Trophoblast cell (in vitro differentiated cells and primary cell): ENCODE results near the gene NPHP4.
A peak's percentile ranks its signal among the peaks of the same experiment; 100 is the strongest.

Experiments
- DNase-seq, 2 donors: peaks; one replicate each; pipeline ENCODE4 v3.0.0-alpha.2; 2016
- H2AFZ ChIP-seq: 2 replicates; pipeline ENCODE4 v1.6.1; 2013; ENCODE audit warnings: low read length, moderate library complexity, mild to moderate bottlenecking; ENCODE audit not compliant: insufficient read depth, poor library complexity
- H2AK5ac ChIP-seq: 2 replicates; pipeline ENCODE4 v1.6.1; 2013; ENCODE audit warnings: mild to moderate bottlenecking, low read length
- H2BK120ac ChIP-seq: 2 replicates; pipeline ENCODE4 v1.6.1; 2013; ENCODE audit warnings: low read length, mild to moderate bottlenecking, moderate library complexity; ENCODE audit not compliant: insufficient read depth, poor library complexity
- H2BK12ac ChIP-seq: 2 replicates; pipeline ENCODE4 v1.6.1; 2013; ENCODE audit warnings: mild to moderate bottlenecking, low read length, moderate library complexity
- H2BK5ac ChIP-seq: 2 replicates; pipeline ENCODE4 v1.6.1; 2013; ENCODE audit warnings: low read length, low read depth, moderate library complexity, mild to moderate bottlenecking; ENCODE audit not compliant: poor library complexity
- H3K14ac ChIP-seq: 2 replicates; pipeline ENCODE4 v1.6.1; 2013; ENCODE audit warnings: mild to moderate bottlenecking, low read length
- H3K18ac ChIP-seq: 2 replicates; pipeline ENCODE4 v1.6.1; 2013; ENCODE audit warnings: mild to moderate bottlenecking, low read length
- H3K23ac ChIP-seq: 2 replicates; pipeline ENCODE4 v1.6.1; 2013; ENCODE audit warnings: low read length
- H3K27ac ChIP-seq: 2 replicates; pipeline ENCODE4 v1.5.1; 2013; ENCODE audit warnings: low read depth, mild to moderate bottlenecking, inconsistent platforms, low read length, moderate library complexity
- H3K27me3 ChIP-seq: 2 replicates; pipeline ENCODE4 v1.6.1; 2013; ENCODE audit warnings: inconsistent platforms, mild to moderate bottlenecking, low read length, moderate library complexity; ENCODE audit not compliant: insufficient read depth
- H3K36me3 ChIP-seq, 2 experiments: 1 replicate in 1 of 2; 2 replicates in 1 of 2; pipeline ENCODE4 v1.6.1; 2013; ENCODE audit warnings: low read length in 2 of 2, mild to moderate bottlenecking in 2 of 2, moderate library complexity in 1 of 2; ENCODE audit not compliant: insufficient read depth in 2 of 2, control insufficient read depth in 1 of 2
- H3K4ac ChIP-seq: 2 replicates; pipeline ENCODE4 v1.6.1; 2013; ENCODE audit warnings: low read depth, mild to moderate bottlenecking, low read length, moderate library complexity
- H3K4me1 ChIP-seq, 2 experiments: 1 replicate in 1 of 2; 2 replicates in 1 of 2; pipeline ENCODE4 v1.6.1; 2013; ENCODE audit warnings: low read length in 2 of 2, mild to moderate bottlenecking in 2 of 2, moderate library complexity in 1 of 2; ENCODE audit not compliant: insufficient read depth in 2 of 2, control insufficient read depth in 1 of 2
- H3K4me2 ChIP-seq: 2 replicates; pipeline ENCODE4 v1.6.1; 2013; ENCODE audit warnings: inconsistent platforms, mild to moderate bottlenecking, low read length, moderate library complexity
- H3K4me3 ChIP-seq: 2 replicates; pipeline ENCODE4 v1.5.1; 2013; ENCODE audit warnings: mild to moderate bottlenecking, low read depth, low read length, inconsistent platforms
- H3K79me1 ChIP-seq: one replicate; pipeline ENCODE4 v1.6.1; 2013; ENCODE audit warnings: low read length
- H3K79me2 ChIP-seq: 2 replicates; pipeline ENCODE4 v1.6.1; 2013; ENCODE audit warnings: low read length, mild to moderate bottlenecking; ENCODE audit not compliant: control insufficient read depth, insufficient read depth, poor library complexity
- H3K9ac ChIP-seq: 2 replicates; pipeline ENCODE4 v1.6.1; 2013; ENCODE audit warnings: mild to moderate bottlenecking, low read length
- H3K9me3 ChIP-seq: 2 replicates; pipeline ENCODE4 v1.6.1; 2013; ENCODE audit warnings: low read depth, mild to moderate bottlenecking, control low read depth, inconsistent platforms, low read length; ENCODE audit not compliant: insufficient read depth
- H4K12ac ChIP-seq: 2 replicates; pipeline ENCODE4 v1.6.1; 2013; ENCODE audit warnings: low read depth, mild to moderate bottlenecking, low read length, moderate library complexity
- H4K8ac ChIP-seq: 2 replicates; pipeline ENCODE4 v1.6.1; 2013; ENCODE audit warnings: low read depth, mild to moderate bottlenecking, low read length, moderate library complexity
- H4K91ac ChIP-seq: one replicate; pipeline ENCODE4 v1.6.1; 2013; ENCODE audit warnings: low read depth, mild to moderate bottlenecking, low read length, moderate library complexity
- WGBS: extraction: QIAGEN DNeasy Blood & Tissue Kit; methylation state at CpG from one replicate; pipeline ENCODE4 v1.1.7; 2013; ENCODE audit warnings: missing lambda C conversion rate; ENCODE audit not compliant: insufficient read length, insufficient coverage; ENCODE audit errors: extremely low coverage; 5-methylcytosine and 5-hydroxymethylcytosine counted together

Gene NPHP4

GRCh38 chr1:5822726-5823125 lies 169.5 kb downstream of the NPHP4 start:
- Histone ChIP-seq H2AK5ac (no peak overlapping the region), H3K4me1 (no peaks in the 10 kb centered on the region), H3K36me3 (no peaks in the 10 kb centered on the region), H2BK120ac (no peak overlapping the region), H3K27ac (no peak overlapping the region), H3K9ac (no peak overlapping the region), H2AFZ (no peak overlapping the region), H3K9me3 (peaks cover 8% of the 10 kb centered on the region), H3K4me2 (no peak overlapping the region), H3K79me1 (no peaks in the 10 kb centered on the region), H3K14ac (no peak overlapping the region), H4K8ac (no peak overlapping the region), H3K23ac (no peak overlapping the region), H4K12ac (no peak overlapping the region), H3K4me3 (no peak overlapping the region), H3K79me2 (no peaks in the 10 kb centered on the region), H2BK12ac (no peak overlapping the region), H2BK5ac (no peak overlapping the region), H4K91ac (no peak overlapping the region), H3K27me3 (no peaks in the 10 kb centered on the region), H3K18ac (no peak overlapping the region), H3K4ac (no peak overlapping the region)
- no CpG with 5 or more reads among the region's 16 CpGs for WGBS
- DNase-seq, result no peak

GRCh38 chr1:5822266-5822665 lies 170.0 kb downstream of the NPHP4 start:
- H3K4ac ChIP-seq, result no peak overlapping the region
- H4K12ac ChIP-seq, result no peak overlapping the region
- no peak overlapping the region for H2AFZ ChIP-seq
- no peaks in the 10 kb centered on the region for H3K79me1 ChIP-seq
- H3K14ac ChIP-seq, result no peak overlapping the region
- no peak for DNase-seq
- H3K36me3 ChIP-seq, result no peaks in the 10 kb centered on the region
- no peak overlapping the region for H4K91ac ChIP-seq
- H2AK5ac ChIP-seq, result no peak overlapping the region
- H2BK120ac ChIP-seq, result no peak overlapping the region
- H3K9me3 ChIP-seq, result peaks cover 10% of the 10 kb centered on the region
- H3K79me2 ChIP-seq, result no peaks in the 10 kb centered on the region
- no peak overlapping the region for H3K23ac ChIP-seq
- no CpG with 5 or more reads among the region's 5 CpGs for WGBS
- H3K27ac ChIP-seq, result no peak overlapping the region
- H3K4me1 ChIP-seq, result no peaks in the 10 kb centered on the region
- H4K8ac ChIP-seq, result no peak overlapping the region
- no peak overlapping the region for H2BK5ac ChIP-seq
- no peak overlapping the region for H3K4me2 ChIP-seq
- H3K9ac ChIP-seq, result no peak overlapping the region
- H3K4me3 ChIP-seq, result no peak overlapping the region
- H3K27me3 ChIP-seq, result no peaks in the 10 kb centered on the region
- no peak overlapping the region for H2BK12ac ChIP-seq
- no peak overlapping the region for H3K18ac ChIP-seq

- Histone ChIP-seq H3K79me1 (no peaks in the 10 kb centered on the region), H4K91ac (no peak overlapping the region), H3K4me2 (no peak overlapping the region), H3K4ac (no peak overlapping the region), H3K27ac (no peak overlapping the region), H2BK12ac (no peak overlapping the region), H3K36me3 (no peaks in the 10 kb centered on the region), H3K4me1 (no peaks in the 10 kb centered on the region), H4K8ac (no peak overlapping the region), H3K27me3 (no peaks in the 10 kb centered on the region), H3K18ac (no peak overlapping the region), H2AK5ac (no peak overlapping the region), H3K4me3 (no peak overlapping the region), H3K23ac (no peak overlapping the region), H3K79me2 (no peaks in the 10 kb centered on the region), H2BK5ac (no peak overlapping the region), H3K9me3 (peaks cover 11% of the 10 kb centered on the region), H3K9ac (peak overlapping the region; percentile 55), H3K14ac (no peak overlapping the region), H4K12ac (no peak overlapping the region), H2AFZ (no peak overlapping the region), H2BK120ac (no peak overlapping the region)
- no peak for DNase-seq
- WGBS, result no CpG with 5 or more reads among the region's 12 CpGs
These were observed 170.6 kb downstream of the NPHP4 start for GRCh38 chr1:5821540-5822176.

- H2BK5ac ChIP-seq, result no peak overlapping the region
- DNase-seq, result no peak
- H4K8ac ChIP-seq, result no peak overlapping the region
- H2AFZ ChIP-seq, result no peak overlapping the region
- H3K79me1 ChIP-seq, result no peaks in the 10 kb centered on the region
- no peak overlapping the region for H3K18ac ChIP-seq
- no CpG with 5 or more reads among the region's 10 CpGs for WGBS
- H3K23ac ChIP-seq, result no peak overlapping the region
- peaks cover 14% of the 10 kb centered on the region for H3K9me3 ChIP-seq
- H3K27ac ChIP-seq, result no peak overlapping the region
- H3K4me3 ChIP-seq, result peak overlapping the region; percentile 29
- H2AK5ac ChIP-seq, result no peak overlapping the region
- no peaks in the 10 kb centered on the region for H3K27me3 ChIP-seq
- H3K36me3 ChIP-seq, result no peaks in the 10 kb centered on the region
- no peak overlapping the region for H4K12ac ChIP-seq
- no peaks in the 10 kb centered on the region for H3K79me2 ChIP-seq
- no peak overlapping the region for H2BK12ac ChIP-seq
- H3K4ac ChIP-seq, result no peak overlapping the region
- no peak overlapping the region for H2BK120ac ChIP-seq
- no peak overlapping the region for H4K91ac ChIP-seq
- no peak overlapping the region for H3K4me2 ChIP-seq
- no peak overlapping the region for H3K14ac ChIP-seq
- H3K9ac ChIP-seq, result no peak overlapping the region
- H3K4me1 ChIP-seq, result no peaks in the 10 kb centered on the region
These were observed 172.2 kb downstream of the NPHP4 start for GRCh38 chr1:5820026-5820421.
